Inflammatory macrophage treated with lipopolysaccharide for 4 hours (primary cell): ENCODE results near the gene BTG4.

Source experiments
- DNase-seq: peaks from one replicate; pipeline ENCODE4 v3.0.0-alpha.2; 2020

Gene BTG4

GRCh38 chr11:111535281-111535680, 23.1 kb upstream of the BTG4 start:
- no peak for DNase-seq

GRCh38 chr11:111532365-111532709, 20.2 kb upstream of the BTG4 start:
- peak; percentile 48 for DNase-seq

- peak; percentile 95 for DNase-seq
Observed at GRCh38 chr11:111531687-111532364, 19.6 kb upstream of the BTG4 start.

- DNase-seq: peak; percentile 27
Observed at GRCh38 chr11:111531136-111531535, 18.9 kb upstream of the BTG4 start.

DNA sequence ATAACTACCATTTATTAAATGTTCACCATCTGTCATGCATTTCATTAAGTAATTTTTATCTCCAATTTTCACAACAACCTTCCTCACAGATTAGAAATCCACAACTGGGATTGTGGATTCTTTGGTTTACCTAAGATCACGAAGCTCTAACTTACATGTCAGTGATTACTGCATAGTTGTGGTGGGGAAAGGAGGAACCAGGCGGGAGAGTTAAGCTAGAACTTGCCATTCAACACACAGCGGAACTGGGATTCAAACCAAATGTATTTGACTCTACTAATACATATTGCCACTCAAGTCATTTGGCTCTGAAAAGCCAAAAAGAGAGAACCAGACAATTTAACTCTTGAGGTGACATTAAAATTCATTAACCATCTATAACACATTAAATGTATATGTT, 17.9 kb upstream of the BTG4 start:
- DNase-seq: peak; percentile 45

- no peak for DNase-seq
Observed at GRCh38 chr11:111528557-111528956, 16.4 kb upstream of the BTG4 start.

DNA sequence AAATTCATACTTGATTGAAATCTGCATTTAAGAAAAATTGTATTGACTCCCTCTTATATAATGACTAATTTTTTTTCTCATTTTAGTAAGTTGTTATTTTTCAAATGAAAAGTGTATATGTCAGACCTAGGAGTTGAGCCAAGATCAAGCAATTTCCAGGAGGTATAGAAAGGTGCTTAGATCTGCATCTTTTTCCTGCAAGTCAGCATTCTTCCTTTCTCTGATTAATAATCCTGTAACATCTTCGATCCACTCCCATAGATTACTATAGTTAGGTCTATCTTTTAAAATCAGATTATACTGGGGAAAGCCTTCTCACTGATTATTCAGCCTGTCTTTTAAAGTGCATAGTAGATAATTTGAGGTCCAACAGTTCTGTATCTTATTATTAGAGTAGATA, 15.1 kb upstream of the BTG4 start:
- DNase-seq: no peak

- peak; percentile 81 for DNase-seq
Observed at GRCh38 chr11:111526501-111526900, 14.3 kb upstream of the BTG4 start.

DNA sequence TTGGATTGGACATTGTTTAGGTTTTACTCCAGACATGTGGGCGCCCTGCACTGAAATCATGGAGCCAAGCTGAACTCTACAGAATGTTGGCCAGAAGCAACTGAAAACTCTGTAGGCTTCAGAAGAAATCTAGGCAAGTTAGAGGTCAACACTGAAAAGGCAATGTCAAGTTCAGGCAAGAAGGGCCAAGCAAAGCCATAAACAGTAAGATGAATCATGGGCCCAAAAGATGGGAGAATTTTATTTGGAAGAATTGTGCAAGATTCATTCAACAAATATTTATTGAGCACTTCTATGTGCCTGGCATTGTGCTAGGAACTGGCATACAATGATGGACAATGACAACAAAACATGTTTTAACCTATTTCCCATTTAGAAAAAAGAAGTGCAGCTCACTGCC, 13.3 kb upstream of the BTG4 start:
- DNase-seq: no peak

GRCh38 chr11:111524056-111524455, 11.9 kb upstream of the BTG4 start:
- peak; percentile 67 for DNase-seq

DNA sequence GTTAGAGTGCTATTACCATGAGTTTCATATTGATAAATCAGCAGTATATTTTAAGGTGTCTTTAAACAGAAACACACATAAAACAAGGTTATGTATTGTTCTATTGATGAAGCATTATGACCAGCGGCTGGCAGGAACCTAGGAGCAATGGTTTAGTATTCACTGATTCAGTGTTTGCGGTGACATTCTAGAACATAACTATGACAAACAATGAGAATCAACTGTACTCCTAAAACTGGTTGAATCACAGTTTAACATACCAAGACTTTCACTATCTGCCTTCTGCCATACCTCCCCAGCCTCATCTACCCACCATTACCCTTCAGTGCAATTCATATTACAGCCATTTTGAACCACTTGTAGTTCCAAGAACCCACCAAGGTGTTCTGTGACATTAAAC, 11.2 kb upstream of the BTG4 start:
- DNase-seq: no peak

GRCh38 chr11:111522426-111522825, 10.2 kb upstream of the BTG4 start:
- DNase-seq: no peak

GRCh38 chr11:111521135-111521534, 8.9 kb upstream of the BTG4 start:
- DNase-seq: no peak

DNA sequence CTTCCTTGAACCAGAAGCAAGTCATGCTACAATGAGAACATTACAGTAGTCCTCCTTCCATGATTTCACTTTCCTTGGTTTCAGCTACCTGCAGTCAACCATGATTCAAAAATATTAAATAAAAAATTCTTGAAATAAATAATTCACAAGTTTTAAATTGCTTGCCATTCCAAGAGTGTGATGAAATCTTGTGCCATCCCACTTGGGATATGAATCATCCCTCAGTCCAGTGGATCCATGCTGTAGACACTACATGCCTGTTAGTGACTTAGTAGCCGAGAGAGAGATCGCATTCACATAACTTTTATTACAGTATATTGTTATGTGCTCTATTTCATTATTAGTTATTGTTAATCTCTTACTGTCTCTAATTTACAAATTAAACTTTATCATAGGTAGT, 8.4 kb upstream of the BTG4 start:
- no peak for DNase-seq

DNA sequence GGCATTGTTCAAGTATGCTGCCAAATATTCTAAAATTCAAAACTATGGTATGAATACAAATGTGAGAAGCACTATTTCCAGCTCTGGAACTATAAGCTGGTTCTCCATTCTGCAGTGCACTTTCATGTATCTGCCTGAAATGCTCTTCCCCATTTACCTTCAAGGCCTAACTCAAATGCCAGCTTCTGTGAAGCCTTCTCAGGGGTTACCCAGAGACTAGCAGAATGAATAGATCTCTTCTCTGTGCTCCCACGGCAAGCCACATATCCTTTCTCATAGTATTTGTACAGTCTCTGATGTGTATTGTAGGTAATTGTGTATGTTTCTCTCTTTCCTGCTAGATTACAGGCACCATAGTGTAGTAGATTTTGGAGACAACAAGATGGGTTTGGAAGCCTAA, 6.5 kb upstream of the BTG4 start:
- no peak for DNase-seq

- DNase-seq: no peak
Observed at GRCh38 chr11:111515591-111515990, 3.4 kb upstream of the BTG4 start.

GRCh38 chr11:111514216-111515031, 2.2 kb upstream of the BTG4 start, which contains the start of gene HOATZ:
TSS of gene HOATZ (plus strand) at chr11:111514778. CDS start at chr11:111514785, 7 bp downstream.
- no peak for DNase-seq

DNA sequence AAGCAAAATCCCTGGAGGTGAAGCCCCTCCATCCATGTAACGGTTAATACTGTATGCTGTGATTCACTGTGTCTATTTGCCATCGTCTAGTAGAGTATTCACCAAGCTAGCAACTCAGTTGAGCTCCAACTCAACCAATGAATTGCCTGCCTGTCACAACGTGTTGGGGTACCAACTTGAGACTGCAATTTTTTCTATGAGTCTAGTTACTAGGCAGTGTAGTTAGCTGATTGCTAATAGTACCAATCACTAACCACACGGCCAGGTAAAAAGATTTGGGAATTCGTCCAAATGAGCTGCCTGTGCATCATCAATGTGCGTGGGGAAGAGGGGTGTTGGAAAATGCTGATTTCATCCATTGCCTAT, 1.0 kb upstream of the BTG4 start:
- DNase-seq: no peak

- DNase-seq: no peak
Observed at GRCh38 chr11:111510311-111510710, 1.9 kb downstream of the BTG4 start.

- DNase-seq: no peak
Observed at GRCh38 chr11:111502611-111503010, 9.6 kb downstream of the BTG4 start.

- no peak for DNase-seq
Observed at GRCh38 chr11:111500481-111500880, 11.7 kb downstream of the BTG4 start.

- no peak for DNase-seq
Observed at GRCh38 chr11:111499483-111499882, 12.7 kb downstream of the BTG4 start.

DNA sequence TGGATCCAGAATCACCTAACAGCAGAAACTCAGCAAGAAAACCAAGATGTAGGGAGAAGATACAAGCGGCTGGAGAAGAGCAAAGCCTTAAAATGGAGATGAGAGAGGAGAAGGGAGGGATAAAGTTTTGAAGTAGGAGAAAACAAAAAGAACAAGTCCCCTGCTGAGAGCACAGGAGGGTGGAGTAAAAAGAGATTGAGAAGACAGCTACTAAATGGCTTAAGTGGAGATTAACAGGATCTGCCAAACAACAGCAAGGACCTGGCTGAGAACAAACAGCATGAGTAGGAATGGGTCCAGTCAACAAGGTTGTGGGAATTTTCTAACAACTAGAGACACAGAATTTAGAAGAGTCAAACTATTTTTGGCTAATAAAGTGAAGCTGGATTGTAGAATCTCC, 18.1 kb downstream of the BTG4 start:
- DNase-seq: no peak

DNA sequence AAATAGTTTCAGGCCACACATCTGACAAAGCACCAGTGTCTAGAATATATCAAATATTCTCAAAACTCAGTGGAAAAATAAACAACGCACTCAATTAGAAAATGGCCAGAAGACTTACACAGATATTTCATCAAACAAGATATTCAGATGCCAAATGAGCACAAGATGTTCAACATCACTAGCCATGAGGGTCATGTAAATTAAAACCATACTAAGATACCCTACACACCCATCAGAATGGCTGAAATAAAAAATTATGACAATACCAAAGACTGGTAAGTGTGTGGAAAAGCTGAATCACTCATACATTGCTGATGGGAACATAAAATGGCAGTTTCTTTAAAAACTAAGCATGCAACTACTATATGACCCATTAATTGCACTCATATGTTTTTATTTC, 21.7 kb downstream of the BTG4 start:
- no peak for DNase-seq

- no peak for DNase-seq
Observed at GRCh38 chr11:111483431-111483830, 28.8 kb downstream of the BTG4 start.
